Hematopoietic multipotent progenitor cell treated with erythropoietin and hydrocortisone succinate and interleukin-3 and kit ligand, for 4 days (in vitro differentiated cells): ENCODE results near the gene CLBA1.

Experiments
- DNase-seq: peaks from one replicate; pipeline ENCODE4 v3.0.0-alpha.2; 2015

CLBA1 gene

GRCh38 chr14:105006831-105007592 is 21.4 kb downstream of the CLBA1 start:
- DNase-seq, result no peak

- no peak for DNase-seq
Measured at GRCh38 chr14:105007593-105008264, 22.1 kb downstream of the CLBA1 start.

GRCh38 chr14:105010106-105010505 is 24.5 kb downstream of the CLBA1 start:
- no peak for DNase-seq

GRCh38 chr14:105010891-105011291 is 25.3 kb downstream of the CLBA1 start:
- DNase-seq, result no peak

DNA sequence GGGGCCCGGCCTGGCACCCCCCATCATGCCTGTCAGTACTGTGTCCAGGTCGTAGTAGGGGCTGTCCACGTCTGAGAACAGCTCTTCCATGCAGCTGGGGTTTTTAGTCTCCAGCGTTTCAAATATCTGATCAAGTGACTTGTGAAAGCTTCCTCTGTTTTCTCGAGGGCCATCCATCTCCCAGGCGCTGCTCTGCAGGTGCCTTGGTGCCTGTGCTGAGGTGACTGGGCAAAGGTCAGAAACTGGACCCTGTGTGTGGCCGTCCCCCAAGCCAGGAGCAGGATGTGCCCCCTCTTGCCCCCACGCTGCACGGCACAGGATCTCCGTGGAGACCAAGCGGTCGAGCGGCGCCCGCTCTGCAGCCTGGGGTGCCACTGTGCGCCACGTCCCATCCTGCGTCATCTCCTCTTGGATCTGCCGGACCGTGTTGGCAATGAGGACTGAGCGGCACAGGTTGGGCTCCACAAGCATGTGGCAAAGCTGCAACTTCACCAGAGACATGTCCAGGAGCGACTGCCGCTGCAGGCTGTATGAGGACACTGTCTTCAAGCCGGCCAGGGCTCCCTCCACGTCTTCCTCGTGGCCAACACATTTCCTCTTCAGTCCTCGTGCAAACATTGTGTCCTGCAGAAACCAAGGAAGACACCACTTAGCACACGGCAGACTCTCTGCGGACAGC is 25.9 kb downstream of the CLBA1 start:
- DNase-seq, result no peak

GRCh38 chr14:105012171-105012985 is 26.8 kb downstream of the CLBA1 start:
- DNase-seq, result peak; percentile 39

DNA sequence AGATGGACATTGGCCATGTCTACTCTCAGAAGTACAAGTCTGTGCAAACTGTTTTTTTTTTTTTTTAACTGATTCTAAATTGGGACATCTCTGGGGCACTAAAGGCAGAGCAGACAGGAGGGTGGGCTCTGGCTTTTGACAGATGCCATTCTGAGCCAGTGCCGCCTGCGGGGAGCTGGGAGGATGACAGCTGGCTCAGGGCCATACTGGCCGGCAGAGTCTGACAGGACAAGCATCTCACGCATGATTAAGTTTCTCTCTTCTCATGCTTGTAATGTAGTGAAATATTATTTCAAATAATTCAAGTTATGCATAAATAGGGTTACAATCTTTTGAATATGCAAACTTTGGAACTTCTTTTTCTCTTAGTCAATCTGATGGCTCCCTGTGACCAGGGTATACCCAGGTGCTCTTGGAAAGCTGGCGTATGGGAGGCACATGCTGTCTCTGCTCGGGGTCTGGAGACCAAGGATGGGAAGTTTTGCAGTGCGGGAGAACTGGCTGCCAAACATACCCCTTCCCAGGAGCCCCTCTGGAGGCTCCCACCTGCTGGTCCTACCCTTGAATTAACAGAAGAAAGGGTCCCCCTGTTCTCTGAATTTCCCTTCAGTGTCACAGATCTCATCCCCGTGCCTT is 27.7 kb downstream of the CLBA1 start:
- no peak for DNase-seq

- no peak for DNase-seq
Measured at GRCh38 chr14:105014032-105014431, 28.4 kb downstream of the CLBA1 start.

GRCh38 chr14:105014631-105015030 is 29.0 kb downstream of the CLBA1 start:
- no peak for DNase-seq

DNA sequence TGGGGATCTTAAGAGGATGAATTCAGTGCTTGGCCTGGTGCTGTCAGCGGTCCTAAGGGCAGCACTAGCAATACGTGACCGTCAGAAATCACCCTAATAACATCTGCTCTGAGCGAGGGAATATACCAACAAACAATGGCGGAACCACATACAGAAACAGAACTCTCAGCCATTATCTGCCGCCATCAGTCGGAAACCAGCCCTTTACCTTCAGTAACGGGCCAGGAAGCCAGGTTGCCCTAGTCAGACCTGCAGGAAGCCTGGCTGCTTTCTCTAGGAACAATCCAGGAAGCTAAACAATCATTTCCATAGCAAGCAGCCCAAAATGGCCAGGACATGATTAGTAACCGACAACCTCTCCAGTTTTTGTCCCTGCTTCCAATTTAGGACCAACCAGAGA is 29.7 kb downstream of the CLBA1 start:
- peak; percentile 47 for DNase-seq

GRCh38 chr14:105015905-105016304 is 30.3 kb downstream of the CLBA1 start:
- DNase-seq, result no peak

- no peak for DNase-seq
Measured at GRCh38 chr14:105018414-105018813, 32.8 kb downstream of the CLBA1 start.

GRCh38 chr14:105019861-105020814 is 34.5 kb downstream of the CLBA1 start:
- peak; percentile 66 for DNase-seq

DNA sequence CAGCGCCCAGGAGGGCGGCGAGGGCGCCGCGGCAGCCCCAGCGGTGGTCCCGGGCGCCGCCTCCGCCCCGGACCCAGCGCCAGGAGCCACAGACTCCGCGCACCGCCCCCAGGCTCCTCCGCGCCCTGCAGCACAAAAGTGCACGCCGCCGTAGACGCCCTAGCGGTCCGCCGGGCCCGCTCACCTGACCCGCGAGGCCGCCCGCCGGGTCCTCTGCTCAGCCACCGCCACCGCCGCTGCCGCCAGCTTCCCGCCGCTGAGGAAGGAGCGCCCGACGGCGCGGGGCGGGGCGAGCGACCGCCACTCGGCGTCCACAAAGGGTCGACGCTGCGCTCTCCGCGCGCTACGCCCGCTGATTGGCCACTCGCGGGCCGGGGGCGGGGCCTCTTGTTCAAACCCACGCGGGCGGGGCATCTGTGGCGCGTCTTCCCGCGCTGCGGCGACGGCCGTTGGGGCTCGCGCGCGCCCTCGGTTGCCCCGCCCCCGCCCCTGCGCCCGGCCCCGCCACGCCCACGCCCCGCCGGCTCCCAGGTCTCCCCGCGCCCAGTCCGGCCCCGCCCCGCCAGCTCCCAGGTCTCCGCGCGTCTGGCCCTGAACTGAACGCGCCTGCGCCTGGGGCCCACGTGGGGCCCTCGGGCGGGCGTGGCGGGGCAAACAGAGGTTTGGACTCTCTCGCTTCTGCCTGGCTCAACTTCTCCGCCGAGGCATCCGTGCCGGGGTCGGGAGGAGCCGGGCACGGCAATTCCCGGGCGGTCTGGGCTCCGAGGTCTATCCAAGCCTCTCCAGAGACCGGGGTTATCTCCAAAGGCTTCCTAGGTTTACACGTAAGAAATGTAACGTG is 35.4 kb downstream of the CLBA1 start, which contains the start of gene CDCA4:
Gene CDCA4, minus strand, starts transcription at position 269 of the 841 bp plus-strand sequence. CDS start 9,154 bp downstream, outside the sequence.
- peak; percentile 98 for DNase-seq

- DNase-seq, result peak; percentile 69
Measured at GRCh38 chr14:105021656-105022275, 36.2 kb downstream of the CLBA1 start.

GRCh38 chr14:105022276-105022670 is 36.7 kb downstream of the CLBA1 start:
- DNase-seq, result no peak

DNA sequence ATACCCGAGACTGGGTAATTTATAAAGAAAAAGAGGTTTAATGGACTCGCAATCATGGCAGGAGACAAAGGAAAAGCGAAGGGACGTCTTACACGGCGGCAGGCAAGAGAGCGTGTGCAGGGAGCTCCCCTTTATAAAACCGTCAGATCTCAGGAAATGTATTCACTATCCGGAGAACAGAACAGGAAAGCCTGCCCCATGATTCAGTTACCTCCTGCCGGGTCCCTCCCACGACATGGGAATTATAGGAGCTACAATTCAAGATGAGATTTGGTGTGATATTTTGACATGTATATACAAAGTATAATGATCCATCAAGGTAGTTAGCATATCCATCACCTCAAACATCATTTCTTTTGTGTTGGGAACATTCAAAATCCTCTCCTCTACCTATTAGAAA is 37.6 kb downstream of the CLBA1 start:
- DNase-seq, result no peak

DNA sequence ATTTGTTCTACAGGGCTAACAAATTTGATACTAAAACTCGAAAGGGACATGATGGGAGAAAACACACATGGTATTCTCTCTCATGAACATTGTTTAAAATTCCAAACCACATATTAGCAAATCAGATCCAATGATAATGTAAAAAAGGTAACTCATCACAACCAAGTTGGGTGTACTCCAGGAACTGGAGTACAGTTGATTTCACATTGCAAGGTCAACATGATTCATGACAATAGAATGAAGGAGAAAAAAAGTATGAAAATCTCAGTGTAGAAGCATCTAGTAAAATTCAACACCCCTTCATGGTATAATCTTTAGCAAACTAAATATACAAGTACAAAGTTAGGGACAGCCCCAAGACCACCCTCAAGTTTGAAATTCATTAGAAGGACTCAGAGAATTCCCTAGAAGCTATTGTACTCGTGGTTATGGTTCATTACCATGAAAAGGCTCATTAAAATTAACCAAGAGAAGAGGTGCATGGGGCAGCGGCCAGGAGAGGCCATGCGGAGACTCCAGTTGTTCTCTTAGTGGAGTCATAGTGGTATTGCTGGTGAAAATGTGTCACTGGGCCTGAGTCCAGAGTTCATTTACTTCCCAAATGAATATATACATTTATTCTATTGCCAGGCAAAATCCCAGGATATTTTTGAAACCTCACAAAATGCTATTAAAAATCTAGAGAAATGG is 38.3 kb downstream of the CLBA1 start:
- DNase-seq, result no peak

- DNase-seq, result no peak
Measured at GRCh38 chr14:105025429-105025828, 39.8 kb downstream of the CLBA1 start.
